OCI-LY3 (cell line): ENCODE measurements around the gene LHFPL2.

Experiments
- H2AFZ ChIP-seq: fragments of 200-600, 300-600 bp; shearing (Covaris generic); 2 replicates; pipeline ENCODE4 v1.6.0; 2014; ENCODE audit warnings: antibody characterized with exemption, low read depth, low read length
- H3K27ac ChIP-seq: fragments of 200-600, 300-600 bp; sonication (generic); 2 replicates; pipeline ENCODE4 v1.5.1; 2014; ENCODE audit warnings: mild to moderate bottlenecking, low read length, moderate library complexity, mixed read lengths
- H3K27me3 ChIP-seq: fragments of 200-600, 300-600 bp; sonication (generic); 2 replicates; pipeline ENCODE4 v1.6.1; 2014; ENCODE audit warnings: low read depth, low read length, mixed read lengths
- H3K36me3 ChIP-seq: fragments of 200-600, 300-600 bp; sonication (generic); replicated peaks from 2 replicates; pipeline ENCODE3; 2014; ENCODE audit warnings: low read depth, low read length, mixed read lengths
- H3K4me1 ChIP-seq: fragments of 300-600, 200-600 bp; sonication (generic); 2 replicates; pipeline ENCODE4 v1.6.1; 2014; ENCODE audit warnings: low read length, mixed read lengths
- H3K4me2 ChIP-seq: fragments of 200-600, 300-600 bp; sonication (generic); 2 replicates; pipeline ENCODE4 v1.6.1; 2014; ENCODE audit warnings: low read length, mixed read lengths
- H3K4me3 ChIP-seq: fragments of 300-600, 200-600 bp; sonication (generic); 2 replicates; pipeline ENCODE4 v1.5.1; 2014; ENCODE audit warnings: antibody characterized with exemption, mild to moderate bottlenecking, low read length, moderate library complexity
- H3K79me2 ChIP-seq: fragments of 300-600, 200-600 bp; shearing (Covaris generic); 2 replicates; pipeline ENCODE4 v1.6.1; 2014; ENCODE audit warnings: mild to moderate bottlenecking, low read length, mixed read lengths
- H3K9ac ChIP-seq: fragments of 300-600, 200-600 bp; shearing (Covaris generic); 2 replicates; pipeline ENCODE4 v1.6.0; 2014; ENCODE audit warnings: mild to moderate bottlenecking, low read length, moderate library complexity
- H3K9me3 ChIP-seq: fragments of 200-600, 300-600 bp; shearing (Covaris generic); 2 replicates; pipeline ENCODE4 v1.6.1; 2014; ENCODE audit warnings: low read length, mixed read lengths; ENCODE audit not compliant: insufficient read depth
- H4K20me1 ChIP-seq: fragments of 200-600, 300-600 bp; sonication (generic); 2 replicates; pipeline ENCODE4 v1.6.1; 2016; ENCODE audit warnings: low read length, mixed read lengths; ENCODE audit not compliant: insufficient read depth
- CTCF ChIP-seq: fragments of 200-600, 300-600 bp; sonication (generic); IDR thresholded peaks from 2 replicates; pipeline ENCODE4 v1.5.1; 2014; ENCODE audit warnings: antibody characterized with exemption, low read length, low read depth
- EZH2phosphoT487 ChIP-seq: fragments of 200-600 bp; shearing (Covaris generic); IDR thresholded peaks from 2 replicates; pipeline ENCODE4 v1.6.1; 2018; ENCODE audit warnings: antibody characterized with exemption, mixed run types, low read depth

Gene LHFPL2

GRCh38 chr5:78472469-78473106 is 176.0 kb downstream of the LHFPL2 start:
- Histone ChIP-seq H3K4me2 (no peak overlapping the region), H3K27me3 (no peaks in the 10 kb centered on the region), H2AFZ (no peak overlapping the region), H3K4me1 (no peaks in the 10 kb centered on the region), H3K4me3 (no peak overlapping the region), H3K27ac (no peak overlapping the region), H3K9ac (no peak overlapping the region), H3K79me2 (no peaks in the 10 kb centered on the region), H3K36me3 (no peaks in the 10 kb centered on the region), H3K9me3 (no peaks in the 10 kb centered on the region), H4K20me1 (no peaks in the 10 kb centered on the region)
- TF ChIP-seq CTCF: peak; percentile 34
- no peak for TF ChIP-seq EZH2phosphoT487

- Histone ChIP-seq H4K20me1 (no peaks in the 10 kb centered on the region), H3K27ac (no peak overlapping the region), H3K9me3 (no peaks in the 10 kb centered on the region)
These were observed 176.7 kb downstream of the LHFPL2 start for GRCh38 chr5:78471896-78472295.

GRCh38 chr5:78467752-78468357 is 180.7 kb downstream of the LHFPL2 start:
- no peaks in the 10 kb centered on the region for H4K20me1 ChIP-seq
- no peaks in the 10 kb centered on the region for H3K27me3 ChIP-seq
- no peak overlapping the region for H2AFZ ChIP-seq
- H3K27ac ChIP-seq: no peak overlapping the region
- H3K9me3 ChIP-seq: no peaks in the 10 kb centered on the region
- no peak overlapping the region for H3K4me3 ChIP-seq
- no peak for TF ChIP-seq EZH2phosphoT487
- TF ChIP-seq CTCF: peak; percentile 71
- no peak overlapping the region for H3K4me2 ChIP-seq
- H3K36me3 ChIP-seq: no peaks in the 10 kb centered on the region
- H3K9ac ChIP-seq: no peak overlapping the region
- no peaks in the 10 kb centered on the region for H3K79me2 ChIP-seq
- H3K4me1 ChIP-seq: no peaks in the 10 kb centered on the region

More at GRCh38 chr5:78471896-78472295, 176.7 kb downstream of the LHFPL2 start:
- Histone ChIP-seq H3K36me3 (no peaks in the 10 kb centered on the region), H3K4me3 (no peak overlapping the region), H3K4me2 (no peak overlapping the region), H3K79me2 (no peaks in the 10 kb centered on the region), H3K9ac (no peak overlapping the region), H2AFZ (no peak overlapping the region), H3K27me3 (no peaks in the 10 kb centered on the region), H3K4me1 (no peaks in the 10 kb centered on the region)
- TF ChIP-seq CTCF (no peak), EZH2phosphoT487 (no peak)

GRCh38 chr5:78467140-78467539 is 181.4 kb downstream of the LHFPL2 start:
- Histone ChIP-seq H3K4me2 (no peak overlapping the region), H3K9me3 (no peaks in the 10 kb centered on the region), H2AFZ (no peak overlapping the region), H3K9ac (no peak overlapping the region), H3K4me1 (no peaks in the 10 kb centered on the region), H3K36me3 (no peaks in the 10 kb centered on the region), H4K20me1 (no peaks in the 10 kb centered on the region), H3K79me2 (no peaks in the 10 kb centered on the region), H3K27ac (no peak overlapping the region), H3K27me3 (no peaks in the 10 kb centered on the region), H3K4me3 (no peak overlapping the region)
- TF ChIP-seq CTCF: no peak
- no peak for TF ChIP-seq EZH2phosphoT487
